DOHH2 (cell line): Measurements from ENCODE around the gene TMA7.

ENCODE experiments used
- EZH2phosphoT487 ChIP-seq: fragments of 200-600 bp; sonication (generic); IDR thresholded peaks from 2 replicates; pipeline ENCODE4 v1.6.1; 2017; ENCODE audit warnings: borderline replicate concordance, mild to moderate bottlenecking, antibody characterized with exemption, low read length, moderate library complexity, mixed read lengths
- TF ChIP-seq, protein P1 (sequence below): fragments of 200-600 bp; sonication (generic); IDR thresholded peaks from one replicate; pipeline ENCODE4 v1.5.1; 2014; ENCODE audit warnings: antibody characterized with exemption, mild to moderate bottlenecking, low read depth, low read length; ENCODE audit not compliant: poor library complexity, severe bottlenecking

- TF ChIP-seq, protein P1, sequence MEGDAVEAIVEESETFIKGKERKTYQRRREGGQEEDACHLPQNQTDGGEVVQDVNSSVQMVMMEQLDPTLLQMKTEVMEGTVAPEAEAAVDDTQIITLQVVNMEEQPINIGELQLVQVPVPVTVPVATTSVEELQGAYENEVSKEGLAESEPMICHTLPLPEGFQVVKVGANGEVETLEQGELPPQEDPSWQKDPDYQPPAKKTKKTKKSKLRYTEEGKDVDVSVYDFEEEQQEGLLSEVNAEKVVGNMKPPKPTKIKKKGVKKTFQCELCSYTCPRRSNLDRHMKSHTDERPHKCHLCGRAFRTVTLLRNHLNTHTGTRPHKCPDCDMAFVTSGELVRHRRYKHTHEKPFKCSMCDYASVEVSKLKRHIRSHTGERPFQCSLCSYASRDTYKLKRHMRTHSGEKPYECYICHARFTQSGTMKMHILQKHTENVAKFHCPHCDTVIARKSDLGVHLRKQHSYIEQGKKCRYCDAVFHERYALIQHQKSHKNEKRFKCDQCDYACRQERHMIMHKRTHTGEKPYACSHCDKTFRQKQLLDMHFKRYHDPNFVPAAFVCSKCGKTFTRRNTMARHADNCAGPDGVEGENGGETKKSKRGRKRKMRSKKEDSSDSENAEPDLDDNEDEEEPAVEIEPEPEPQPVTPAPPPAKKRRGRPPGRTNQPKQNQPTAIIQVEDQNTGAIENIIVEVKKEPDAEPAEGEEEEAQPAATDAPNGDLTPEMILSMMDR: no peak
- TF ChIP-seq EZH2phosphoT487: no peak
Measured at GRCh38 chr3:48433472-48434118, 6.5 kb upstream of the TMA7 start.
